Lung (tissue), 12 donors: Measurements from ENCODE around the gene NSG2. TPM values are rescaled to one million over a fixed set of nuclear protein-coding genes. Genes with fewer than 3 reads are reported as not detected.

ENCODE experiments used
- ATAC-seq: fragments of 200-7000 bp; cut with Tn5 transposase; one replicate; pipeline ENCODE4 v1.9.1; 2020; ENCODE audit warnings: moderate number of reproducible peaks; ENCODE audit not compliant: insufficient read depth, low FRiP score
- DNase-seq, 3 donors: peaks; one replicate each; pipeline ENCODE4 v3.0.0-alpha.2; 2013 to 2017
- H3K27ac ChIP-seq, 2 donors: one replicate each; pipeline ENCODE4 v1.5.1; 2013; ENCODE audit warnings: mild to moderate bottlenecking in 2 of 2, moderate library complexity in 2 of 2, control low read depth in 1 of 2, inconsistent platforms in 1 of 2, low read depth in 1 of 2, low read length in 1 of 2
- H3K27me3 ChIP-seq, 3 donors: one replicate each; pipeline ENCODE4 v1.5.1; 2013; ENCODE audit warnings: low read length in 2 of 3; ENCODE audit not compliant: control insufficient read depth in 3 of 3, insufficient read depth in 3 of 3
- H3K36me3 ChIP-seq, 4 donors: one replicate each; pipeline ENCODE4 v1.5.1; 2013; ENCODE audit warnings: low read length in 4 of 4, mild to moderate bottlenecking in 1 of 4, moderate library complexity in 1 of 4; ENCODE audit not compliant: control insufficient read depth in 4 of 4, insufficient read depth in 4 of 4
- H3K4me1 ChIP-seq, 5 donors: one replicate each; pipeline ENCODE4 v1.5.1; 2013; ENCODE audit warnings: low read length in 5 of 5, mild to moderate bottlenecking in 2 of 5, moderate library complexity in 1 of 5; ENCODE audit not compliant: control insufficient read depth in 5 of 5, insufficient read depth in 5 of 5
- H3K4me3 ChIP-seq: one replicate; pipeline ENCODE4 v1.5.1; 2013; ENCODE audit warnings: mild to moderate bottlenecking, control low read depth, moderate library complexity
- H3K9ac ChIP-seq, 2 donors: one replicate each; pipeline ENCODE4 v1.5.1; 2013; ENCODE audit warnings: low read length in 2 of 2, control low read depth in 1 of 2; ENCODE audit not compliant: insufficient read depth in 1 of 2
- H3K9me3 ChIP-seq, 4 donors: one replicate each; pipeline ENCODE4 v1.5.1; 2013; ENCODE audit warnings: low read length in 3 of 4, mild to moderate bottlenecking in 1 of 4, moderate library complexity in 1 of 4; ENCODE audit not compliant: control insufficient read depth in 4 of 4, insufficient read depth in 3 of 4
- CTCF ChIP-seq: IDR thresholded peaks from 2 replicates; pipeline ENCODE4 v1.5.1; 2012; ENCODE audit warnings: mild to moderate bottlenecking; ENCODE audit errors: control extremely low read depth, extremely low read depth
- WGBS, 2 donors: extraction: QIAGEN DNeasy Blood & Tissue Kit; methylation state at CpG; one replicate each; pipeline ENCODE4 v1.1.7; 2013; 5-methylcytosine and 5-hydroxymethylcytosine counted together
- polyA plus RNA-seq, 2 donors: library from polyadenylated mRNA; stranded (reverse); fragments of 200-250 nt; gene quantifications; one replicate each; pipeline ENCODE4 v1.2.1, GENCODE V29; 2013
- total RNA-seq, 2 donors: library from RNA; depleted of rRNA in 1 of 2; stranded (reverse); fragments of >200 nt in 1 of 2; gene quantifications; one replicate each; pipeline ENCODE4 v1.2.1, GENCODE V29; 2014 to 2021
- donor health status: control.
- donor health status: control.
- donor health status: Bipolar disorder and iron deficiency.
- donor health status: healthy.
- donor health status: DM: yes; HTN: yes; CAD: no.

NSG2 gene
- total and polyA plus RNA-seq, 4 donors, result 0.13 to 1.6 (median 0.16) TPM; not detected in 1

GRCh38 chr5:174157048-174157447 lies 111.5 kb downstream of the NSG2 start:
- Histone ChIP-seq H3K4me3 (no peak overlapping the region), H3K27me3 (no peaks in the 10 kb centered on the region), H3K9ac (no peak overlapping the region), H3K36me3 (no peaks in the 10 kb centered on the region), H3K9me3 (peaks cover 0 to 5% (median 0%) of the 10 kb centered on the region in 4 donors), H3K4me1 (no peaks in the 10 kb centered on the region), H3K27ac (no peak overlapping the region)
- no peak for TF ChIP-seq CTCF
- ATAC-seq (no peak), DNase-seq (no peak)
- WGBS, 2 donors, result 81 to 93% methylated on average over 5 of the region's 5 CpGs

Other genes with a start within 250 kb of the NSG2 start
- gene CPEB4, start 157.4 kb upstream of the NSG2 start, total RNA-seq, result 10 to 100 TPM; 52.5 to 62.2 TPM
- gene CPEB4, start 157.4 kb upstream of the NSG2 start, polyA plus RNA-seq, result 10 to 100 TPM in 1 of 2 donors, 1 to 10 TPM in 1; 9.1 to 25.8 TPM
- under 1 TPM; 0.06 to 0.09 TPM for gene C5orf47, start 56.5 kb upstream of the NSG2 start, total RNA-seq
- under 1 TPM in 1 of 2 donors, not detected in 1; 0.10 TPM for gene C5orf47, start 56.5 kb upstream of the NSG2 start, polyA plus RNA-seq